ENCODE measurements around the gene TBCD. TPM values are rescaled to one million over a fixed set of nuclear protein-coding genes. Genes with fewer than 3 reads are reported as not detected.

Gene TBCD
- total RNA-seq, 1 experiment from 2014 or later: 129 TPM

DNA sequence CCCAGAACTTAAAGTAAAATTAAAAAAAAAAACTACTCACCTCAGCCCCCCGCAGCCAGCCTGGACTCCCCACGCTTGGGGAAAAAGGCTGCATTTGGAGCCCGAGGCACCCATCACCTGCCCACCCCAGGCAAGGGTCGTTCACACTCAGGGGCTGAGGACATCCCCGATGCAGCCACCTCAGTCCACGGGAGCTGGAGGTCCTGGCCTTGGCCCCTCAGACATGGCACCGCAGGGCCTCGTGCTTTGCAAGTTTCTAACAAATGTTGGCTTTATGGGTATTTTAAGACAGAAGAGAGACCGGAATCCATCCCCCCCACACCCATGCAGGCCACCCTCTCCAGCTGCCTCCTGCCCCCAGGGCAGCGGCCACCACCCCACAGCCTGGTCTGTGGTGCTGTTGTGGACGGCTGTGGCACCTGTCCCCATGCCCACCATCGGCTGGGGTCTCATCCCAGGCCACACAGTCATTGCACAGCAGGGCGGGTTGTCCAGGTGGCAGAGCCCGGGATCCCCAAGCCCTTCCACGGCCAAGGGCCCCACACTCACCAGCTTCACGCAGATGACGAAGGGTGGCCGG lies 204.4 kb downstream of the TBCD start:
- WGBS (ENCODE audit: extremely low coverage, insufficient read length, low lambda C conversion rate): no CpG with 5 or more reads among the region's 18 CpGs
- no peak overlapping the region for H2AK5ac ChIP-seq (ENCODE audit: insufficient read length, low read length)
- H3K23ac ChIP-seq (ENCODE audit: insufficient read length, low read depth, low read length): no peak overlapping the region
- H3T11ph ChIP-seq (ENCODE audit: low read length): no peak overlapping the region
- peaks cover 50 to 72% (median 64%) of the 10 kb centered on the region in 3 experiments for H3K36me3 Mint-ChIP-seq (ENCODE audit: insufficient read depth in 1 of 3, low read depth in 3 of 3)
- H3K4me2 ChIP-seq (ENCODE audit: insufficient read depth, insufficient read length, low read length): no peak overlapping the region
- no peak overlapping the region for H3K27ac ChIP-seq (ENCODE audit: insufficient read length, low read depth, low read length)
- H3K9ac ChIP-seq (ENCODE audit: extremely low read depth, insufficient read length, low read length): no peak overlapping the region
- no peak overlapping the region for H3K4me3 Mint-ChIP-seq
- H3K18ac ChIP-seq (ENCODE audit: insufficient read length, low read depth, low read length): no peak overlapping the region
- peaks cover 16% of the 10 kb centered on the region for H3K27me3 Mint-ChIP-seq (ENCODE audit: low read depth)
- no peak overlapping the region for H2AFZ ChIP-seq (ENCODE audit: low read length)
- no peaks in the 10 kb centered on the region for H3K27me3 ChIP-seq (ENCODE audit: insufficient read depth, low read length)
- no peak overlapping the region for H2BK5ac ChIP-seq (ENCODE audit: insufficient read length, low read length)
- H3K79me1 ChIP-seq (ENCODE audit: insufficient read depth, low read depth, low read length, poor library complexity, severe bottlenecking): no peaks in the 10 kb centered on the region
- no peaks in the 10 kb centered on the region for H4K20me1 ChIP-seq (ENCODE audit: control insufficient read depth, insufficient read depth, insufficient read length)
- H4K91ac ChIP-seq (ENCODE audit: insufficient read length, low read depth, low read length): no peak overlapping the region
- no peaks in the 10 kb centered on the region for H3K4me1 Mint-ChIP-seq
- no peak overlapping the region for H3K4ac ChIP-seq (ENCODE audit: low read depth, low read length)
- TF ChIP-seq, protein P1, sequence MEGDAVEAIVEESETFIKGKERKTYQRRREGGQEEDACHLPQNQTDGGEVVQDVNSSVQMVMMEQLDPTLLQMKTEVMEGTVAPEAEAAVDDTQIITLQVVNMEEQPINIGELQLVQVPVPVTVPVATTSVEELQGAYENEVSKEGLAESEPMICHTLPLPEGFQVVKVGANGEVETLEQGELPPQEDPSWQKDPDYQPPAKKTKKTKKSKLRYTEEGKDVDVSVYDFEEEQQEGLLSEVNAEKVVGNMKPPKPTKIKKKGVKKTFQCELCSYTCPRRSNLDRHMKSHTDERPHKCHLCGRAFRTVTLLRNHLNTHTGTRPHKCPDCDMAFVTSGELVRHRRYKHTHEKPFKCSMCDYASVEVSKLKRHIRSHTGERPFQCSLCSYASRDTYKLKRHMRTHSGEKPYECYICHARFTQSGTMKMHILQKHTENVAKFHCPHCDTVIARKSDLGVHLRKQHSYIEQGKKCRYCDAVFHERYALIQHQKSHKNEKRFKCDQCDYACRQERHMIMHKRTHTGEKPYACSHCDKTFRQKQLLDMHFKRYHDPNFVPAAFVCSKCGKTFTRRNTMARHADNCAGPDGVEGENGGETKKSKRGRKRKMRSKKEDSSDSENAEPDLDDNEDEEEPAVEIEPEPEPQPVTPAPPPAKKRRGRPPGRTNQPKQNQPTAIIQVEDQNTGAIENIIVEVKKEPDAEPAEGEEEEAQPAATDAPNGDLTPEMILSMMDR (conservative IDR thresholded peaks at IDR 0.05): no peak
- H3K27ac Mint-ChIP-seq: no peak overlapping the region
- H3K4me1 ChIP-seq (ENCODE audit: insufficient read depth, low read length): no peaks in the 10 kb centered on the region
- H3K14ac ChIP-seq (ENCODE audit: insufficient read depth, low read length): no peak overlapping the region
- no peak overlapping the region for H2BK20ac ChIP-seq (ENCODE audit: low read depth, low read length, poor library complexity, severe bottlenecking)
- peak; percentile 22 for DNase-seq
- no peaks in the 10 kb centered on the region for H3K23me2 ChIP-seq (ENCODE audit: insufficient read length, low read depth, low read length, poor library complexity, severe bottlenecking)
- peaks cover 12% of the 10 kb centered on the region for H3K9me3 ChIP-seq (ENCODE audit: control insufficient read depth, low read depth, low read length)
- H3K9me3 Mint-ChIP-seq: peaks cover 49 to 58% of the 10 kb centered on the region in 2 experiments
- H4K8ac ChIP-seq (replicated peaks; ENCODE audit: insufficient read length, low read depth, low read length): no peak overlapping the region
- no peaks in the 10 kb centered on the region for H3K79me2 ChIP-seq (ENCODE audit: insufficient read depth, low read length)
- no peak overlapping the region for H2BK15ac ChIP-seq (ENCODE audit: low read depth, low read length)
- H4K5ac ChIP-seq (ENCODE audit: insufficient read length, low read depth, low read length): no peak overlapping the region
- H3K56ac ChIP-seq (ENCODE audit: insufficient read length, low read depth, low read length): no peak overlapping the region
- H2BK12ac ChIP-seq (ENCODE audit: insufficient read length, low read depth, low read length): no peak overlapping the region
- no peak overlapping the region for H2BK120ac ChIP-seq (ENCODE audit: low read depth, low read length, poor library complexity, severe bottlenecking)
